GM21528 (cell line): ENCODE measurements around the gene CATSPERZ.
A peak's percentile ranks its signal among the peaks of the same experiment; 100 is the strongest.

Source experiments
- ATAC-seq: cut with Tn5 transposase; IDR thresholded peaks from one replicate; pipeline ENCODE4 v1.9.1; 2021; ENCODE audit warnings: mild to moderate bottlenecking, moderate library complexity; ENCODE audit not compliant: unreplicated experiment, low FRiP score

CATSPERZ gene

DNA sequence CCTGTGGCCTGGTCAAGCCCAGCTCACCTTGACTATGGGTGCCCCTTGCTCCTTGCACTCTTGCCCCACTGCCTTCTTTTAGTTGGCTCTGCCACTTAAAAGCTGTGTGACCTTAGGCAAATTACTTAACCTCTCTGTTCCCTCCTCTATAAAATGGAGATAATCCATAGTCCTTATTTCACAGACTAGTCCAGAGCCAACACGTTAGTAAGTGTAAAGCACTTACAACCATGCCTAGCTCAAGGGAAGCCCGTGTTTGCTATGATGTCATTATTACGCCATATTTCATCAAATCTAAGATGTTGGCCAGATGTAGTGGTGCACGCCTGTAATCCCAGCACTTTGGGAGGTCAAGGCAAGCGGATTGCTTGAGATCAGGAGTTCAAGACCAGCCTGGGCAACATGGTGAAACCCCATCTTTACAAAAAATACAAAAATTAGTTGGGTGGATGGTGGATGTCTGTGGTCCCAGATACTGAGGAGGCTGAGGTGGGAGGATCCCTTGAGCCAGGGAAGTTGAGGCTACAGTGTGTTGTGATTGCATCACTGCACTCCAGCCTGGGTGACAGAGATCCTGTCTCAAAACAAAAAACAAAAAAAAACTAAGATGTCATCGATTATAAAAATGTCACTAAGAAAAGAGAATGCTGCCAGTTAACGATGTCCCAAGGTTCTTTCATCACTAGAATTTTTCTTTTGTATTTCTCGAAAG is 37.5 kb downstream of the CATSPERZ start:
- no peak for ATAC-seq

DNA sequence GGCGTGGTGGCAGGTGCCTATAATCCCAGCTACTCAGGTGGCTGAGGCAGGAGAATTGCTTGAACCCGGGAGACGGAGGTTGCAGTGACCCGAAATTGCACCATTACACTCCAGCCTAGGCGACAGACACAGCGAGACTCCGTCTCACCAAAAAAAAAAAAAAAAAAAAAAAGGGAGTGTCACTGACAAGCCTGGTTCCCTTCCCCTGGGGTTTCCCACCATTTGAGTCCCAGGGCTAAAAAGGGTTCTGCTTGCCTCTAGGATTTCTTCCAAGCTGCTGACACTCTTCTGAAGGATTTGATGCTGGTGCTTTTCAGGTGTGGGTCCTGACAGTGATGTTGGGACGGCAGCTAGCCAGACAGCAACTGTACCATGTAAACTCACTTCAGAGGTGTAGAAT is 38.6 kb downstream of the CATSPERZ start:
- ATAC-seq = no peak

DNA sequence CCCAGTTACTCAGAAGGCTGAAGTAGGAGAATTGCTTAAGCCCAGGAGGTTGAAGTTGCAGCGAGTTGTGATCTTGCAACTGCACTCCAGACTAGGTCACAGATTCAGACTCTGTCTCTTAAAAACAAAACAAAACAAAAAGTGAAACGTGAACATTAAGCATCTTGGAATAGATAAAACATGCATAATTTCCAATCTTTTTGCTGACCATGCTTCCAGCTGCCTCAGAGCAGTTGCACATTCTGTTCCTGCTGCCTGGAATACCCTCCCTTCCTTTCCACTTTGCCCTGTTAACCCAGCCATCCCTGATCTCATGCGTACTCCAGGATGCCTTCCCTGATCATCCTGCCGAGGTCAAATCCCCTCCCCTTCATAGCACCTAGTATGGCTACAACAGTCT is 39.1 kb downstream of the CATSPERZ start:
- no peak for ATAC-seq

DNA sequence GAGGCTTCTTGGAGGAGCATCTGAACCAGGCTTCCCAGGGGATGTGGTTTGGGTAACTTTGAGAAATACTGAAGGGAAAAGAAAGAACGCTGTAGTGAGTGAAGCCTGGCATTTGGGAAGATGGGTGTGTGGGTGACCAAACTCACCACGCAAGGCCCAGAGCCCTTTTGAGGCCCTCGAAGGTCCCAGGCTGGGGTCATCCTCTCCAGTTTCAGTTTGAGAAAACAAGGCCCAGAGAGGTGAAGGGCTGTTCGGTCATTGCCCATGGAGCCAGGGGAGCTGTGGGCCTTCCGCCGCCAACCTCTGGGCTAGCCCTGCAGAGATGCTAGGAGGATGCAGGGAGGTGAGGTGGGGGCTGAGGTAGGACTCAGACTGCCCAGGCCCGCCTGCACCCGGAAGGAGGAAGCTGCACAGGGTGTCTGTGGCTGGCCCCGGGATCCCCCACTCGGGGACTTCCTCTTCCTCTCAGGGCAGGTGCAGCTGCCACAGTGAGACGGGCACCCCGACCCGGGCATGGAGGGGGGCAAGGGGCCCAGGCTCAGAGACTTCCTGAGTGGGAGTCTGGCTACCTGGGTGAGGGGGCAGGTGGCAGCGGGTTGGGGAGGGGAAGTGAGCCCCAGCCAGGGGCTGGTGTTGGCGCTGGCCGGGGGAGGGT is 39.7 kb downstream of the CATSPERZ start, which contains the start of gene CCDC88B:
TSS of gene CCDC88B (plus strand) at position 451 of the 655 bp plus-strand sequence. CDS start at position 514, 63 bp downstream.
- peak; percentile 63 for ATAC-seq

DNA sequence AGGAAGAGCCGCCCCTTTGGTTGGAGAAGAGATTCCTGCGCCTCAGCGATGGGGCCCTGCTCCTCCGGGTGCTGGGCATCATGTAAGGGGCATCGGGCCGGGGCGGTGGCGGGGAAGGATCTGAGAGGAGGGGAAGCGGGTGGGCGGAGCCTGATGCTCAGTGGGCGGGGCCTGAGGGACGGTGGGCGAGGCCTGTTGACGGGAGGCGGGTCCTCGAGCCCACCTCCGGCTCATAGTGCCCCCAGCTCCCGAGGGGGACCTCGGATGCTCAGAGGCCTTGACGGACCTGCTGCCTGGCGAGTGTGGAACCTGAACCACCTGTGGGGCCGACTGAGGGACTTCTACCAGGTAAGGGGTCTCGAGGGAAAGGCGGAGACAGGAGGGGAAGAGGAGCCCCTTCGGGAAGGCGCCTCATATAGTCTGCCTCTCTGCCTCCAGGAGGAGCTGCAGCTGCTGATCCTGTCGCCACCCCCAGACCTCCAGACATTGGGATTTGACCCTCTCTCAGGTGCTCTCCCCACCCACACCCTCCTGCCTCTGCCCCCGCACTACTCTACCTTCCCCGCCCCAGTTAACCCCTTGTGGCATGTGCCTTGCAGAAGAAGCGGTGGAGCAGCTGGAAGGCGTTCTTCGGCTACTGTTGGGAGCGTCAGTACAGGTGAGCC is 40.6 kb downstream of the CATSPERZ start:
- ATAC-seq = peak; percentile 32

DNA sequence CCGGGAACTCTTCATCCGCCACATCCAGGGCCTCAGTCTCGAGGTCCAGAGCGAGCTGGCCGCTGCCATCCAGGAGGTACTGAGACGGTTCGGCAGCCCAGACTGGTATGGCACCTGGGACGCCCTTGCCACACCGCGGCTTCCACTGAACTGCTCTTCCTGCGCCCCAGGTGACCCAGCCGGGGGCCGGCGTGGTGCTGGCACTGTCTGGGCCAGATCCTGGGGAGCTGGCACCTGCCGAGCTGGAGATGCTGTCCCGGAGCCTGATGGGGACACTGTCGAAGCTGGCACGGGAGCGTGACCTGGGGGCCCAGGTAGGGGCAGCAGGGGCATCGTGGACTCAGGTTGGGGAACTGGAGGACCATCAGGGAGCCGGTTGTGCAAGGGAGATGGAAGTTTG is 41.3 kb downstream of the CATSPERZ start:
- no peak for ATAC-seq

DNA sequence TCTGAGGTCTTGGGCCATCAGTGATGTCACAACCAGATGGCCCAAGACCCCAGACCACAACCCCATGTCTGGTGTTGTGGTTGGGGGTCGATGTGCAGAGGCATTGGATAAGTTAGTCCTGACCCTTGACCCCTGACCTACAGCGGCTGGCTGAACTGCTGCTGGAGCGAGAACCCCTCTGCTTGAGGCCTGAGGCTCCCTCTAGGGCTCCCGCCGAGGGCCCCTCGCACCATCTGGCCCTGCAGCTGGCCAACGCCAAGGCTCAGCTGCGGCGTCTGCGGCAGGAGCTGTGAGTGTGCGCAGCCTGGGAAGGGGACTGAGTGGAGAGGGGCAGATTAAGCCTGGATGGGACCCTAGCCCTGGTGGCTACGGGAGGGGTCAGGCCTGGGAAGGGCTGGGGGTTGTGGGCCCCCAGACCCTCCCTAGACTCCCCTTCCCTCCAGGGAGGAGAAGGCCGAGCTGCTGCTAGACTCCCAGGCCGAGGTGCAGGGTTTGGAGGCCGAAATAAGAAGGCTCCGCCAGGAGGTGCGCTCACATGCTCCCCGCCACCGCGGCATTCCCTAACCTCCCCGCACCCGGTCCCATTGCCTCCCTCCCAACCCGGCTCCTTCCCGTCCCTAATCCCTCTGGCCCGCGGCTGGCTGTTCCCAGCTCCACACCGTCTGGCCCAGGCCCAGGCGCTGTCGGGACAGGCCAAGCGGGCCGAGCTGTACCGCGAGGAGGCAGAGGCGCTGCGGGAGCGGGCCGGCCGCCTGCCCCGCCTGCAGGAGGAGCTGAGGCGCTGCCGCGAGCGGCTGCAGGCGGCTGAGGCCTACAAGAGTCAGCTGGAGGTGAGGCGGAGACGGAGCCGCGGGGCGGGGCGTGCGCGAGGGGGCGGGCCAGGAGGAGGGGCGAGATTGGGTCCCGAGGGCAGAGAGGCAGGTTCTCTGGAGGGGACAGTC is 42.0 kb downstream of the CATSPERZ start:
- no peak for ATAC-seq

DNA sequence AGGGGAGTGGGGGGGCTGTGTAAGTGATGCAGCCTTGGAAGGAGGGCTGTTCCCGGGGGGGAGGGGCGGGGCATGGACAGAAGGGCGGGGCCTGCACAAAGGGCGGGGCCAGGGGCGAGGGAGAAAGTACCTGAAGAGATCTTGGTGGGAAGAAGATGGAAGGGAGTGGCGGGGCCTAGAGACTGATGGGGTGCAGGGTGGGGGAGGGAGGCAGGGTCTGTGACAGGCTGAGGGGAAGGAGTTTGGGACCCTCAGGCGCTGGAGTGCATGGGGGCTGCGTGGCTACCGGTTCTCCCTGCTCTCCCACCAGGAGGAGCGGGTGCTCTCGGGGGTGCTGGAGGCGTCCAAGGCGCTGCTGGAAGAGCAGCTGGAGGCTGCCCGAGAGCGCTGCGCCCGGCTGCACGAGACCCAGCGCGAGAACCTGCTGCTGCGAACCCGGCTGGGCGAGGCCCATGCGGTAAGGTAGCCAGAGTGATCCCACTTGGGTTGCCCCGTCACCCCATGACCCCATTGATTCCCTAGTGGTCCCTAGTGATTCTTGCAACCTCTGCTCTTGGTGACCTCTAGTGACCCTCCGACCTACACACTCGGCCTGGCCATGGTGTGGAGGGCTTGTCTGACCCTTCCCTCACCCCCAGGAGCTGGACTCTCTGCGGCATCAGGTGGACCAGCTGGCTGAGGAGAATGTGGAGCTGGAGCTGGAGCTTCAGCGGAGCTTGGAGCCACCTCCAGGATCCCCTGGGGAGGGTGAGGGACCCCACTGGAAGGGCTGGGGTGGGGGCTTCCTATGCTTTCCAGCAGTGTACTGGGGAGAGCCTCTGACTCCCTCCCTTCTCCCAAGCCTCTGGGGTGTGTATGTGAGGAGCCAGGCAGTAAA is 42.9 kb downstream of the CATSPERZ start:
- no peak for ATAC-seq

DNA sequence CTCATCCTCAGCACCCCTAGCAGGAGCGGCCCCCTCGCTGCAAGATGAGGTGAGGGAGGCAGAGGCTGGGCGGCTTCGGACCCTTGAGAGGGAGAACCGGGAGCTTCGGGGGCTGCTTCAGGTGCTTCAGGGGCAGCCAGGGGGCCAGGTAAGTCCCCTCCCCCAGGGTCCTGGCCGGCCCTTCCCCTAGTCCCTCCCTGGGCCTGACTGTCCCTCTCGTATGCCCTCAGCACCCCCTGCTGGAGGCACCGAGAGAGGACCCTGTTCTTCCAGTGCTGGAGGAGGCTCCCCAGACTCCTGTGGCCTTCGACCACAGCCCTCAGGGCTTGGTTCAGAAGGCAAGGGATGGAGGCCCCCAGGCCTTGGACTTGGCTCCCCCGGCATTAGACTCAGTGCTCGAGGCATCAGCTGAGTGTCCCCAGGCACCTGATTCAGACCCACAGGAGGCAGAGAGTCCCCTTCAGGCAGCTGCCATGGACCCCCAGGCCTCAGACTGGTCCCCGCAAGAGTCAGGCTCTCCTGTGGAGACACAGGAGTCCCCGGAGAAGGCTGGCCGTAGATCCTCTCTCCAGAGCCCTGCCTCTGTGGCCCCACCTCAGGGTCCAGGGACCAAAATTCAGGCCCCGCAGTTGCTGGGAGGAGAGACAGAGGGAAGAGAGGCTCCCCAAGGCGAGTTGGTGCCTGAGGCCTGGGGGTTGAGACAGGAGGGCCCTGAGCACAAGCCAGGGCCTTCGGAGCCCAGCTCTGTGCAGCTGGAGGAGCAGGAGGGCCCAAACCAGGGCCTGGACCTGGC is 43.8 kb downstream of the CATSPERZ start:
- ATAC-seq = no peak

DNA sequence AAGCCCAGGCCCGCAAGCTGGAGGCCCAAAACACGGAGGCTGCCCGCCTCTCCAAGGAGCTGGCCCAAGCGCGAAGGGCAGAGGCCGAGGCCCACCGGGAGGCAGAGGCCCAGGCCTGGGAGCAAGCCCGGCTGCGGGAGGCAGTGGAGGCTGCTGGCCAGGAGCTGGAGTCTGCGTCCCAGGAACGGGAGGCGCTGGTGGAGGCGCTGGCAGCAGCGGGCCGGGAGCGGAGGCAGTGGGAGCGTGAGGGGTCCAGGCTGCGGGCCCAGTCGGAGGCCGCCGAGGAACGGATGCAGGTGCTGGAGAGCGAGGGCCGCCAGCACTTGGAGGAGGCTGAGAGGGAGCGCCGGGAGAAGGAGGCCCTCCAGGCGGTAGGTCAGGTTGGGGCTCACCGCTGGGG is 44.6 kb downstream of the CATSPERZ start:
- no peak for ATAC-seq

DNA sequence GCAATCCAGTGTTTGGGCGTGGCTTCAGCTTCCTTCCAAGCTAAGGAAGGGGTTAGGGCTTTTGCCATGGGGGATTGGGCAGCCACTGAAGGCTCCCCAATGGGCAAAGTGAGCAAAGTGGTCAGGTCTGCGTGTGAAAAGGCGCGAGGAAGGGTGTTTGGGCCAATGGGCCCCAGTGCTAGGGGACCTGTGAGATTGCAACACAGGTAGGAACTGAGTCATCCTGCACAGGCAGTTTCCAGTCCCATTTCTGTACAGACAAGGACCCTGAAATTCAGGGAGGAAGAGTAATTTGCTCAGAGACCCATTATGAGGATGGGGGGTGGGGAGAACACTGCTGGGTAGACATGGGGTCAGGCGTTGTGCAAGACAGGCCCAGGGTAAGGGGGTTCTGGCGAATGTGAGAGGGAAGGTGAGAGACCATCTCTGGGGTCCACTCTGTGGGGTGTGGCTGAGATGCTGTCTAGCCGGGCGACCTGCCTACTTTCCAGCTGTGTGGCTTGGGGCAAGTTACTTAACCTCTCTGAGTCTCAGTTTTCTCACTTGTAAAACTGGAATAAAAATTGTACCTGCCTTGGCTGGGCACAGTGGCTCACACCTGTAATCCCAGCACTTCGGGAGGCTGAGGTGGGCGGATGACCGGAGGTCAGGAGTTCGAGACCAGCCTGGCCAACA is 47.2 kb downstream of the CATSPERZ start:
- ATAC-seq = no peak

DNA sequence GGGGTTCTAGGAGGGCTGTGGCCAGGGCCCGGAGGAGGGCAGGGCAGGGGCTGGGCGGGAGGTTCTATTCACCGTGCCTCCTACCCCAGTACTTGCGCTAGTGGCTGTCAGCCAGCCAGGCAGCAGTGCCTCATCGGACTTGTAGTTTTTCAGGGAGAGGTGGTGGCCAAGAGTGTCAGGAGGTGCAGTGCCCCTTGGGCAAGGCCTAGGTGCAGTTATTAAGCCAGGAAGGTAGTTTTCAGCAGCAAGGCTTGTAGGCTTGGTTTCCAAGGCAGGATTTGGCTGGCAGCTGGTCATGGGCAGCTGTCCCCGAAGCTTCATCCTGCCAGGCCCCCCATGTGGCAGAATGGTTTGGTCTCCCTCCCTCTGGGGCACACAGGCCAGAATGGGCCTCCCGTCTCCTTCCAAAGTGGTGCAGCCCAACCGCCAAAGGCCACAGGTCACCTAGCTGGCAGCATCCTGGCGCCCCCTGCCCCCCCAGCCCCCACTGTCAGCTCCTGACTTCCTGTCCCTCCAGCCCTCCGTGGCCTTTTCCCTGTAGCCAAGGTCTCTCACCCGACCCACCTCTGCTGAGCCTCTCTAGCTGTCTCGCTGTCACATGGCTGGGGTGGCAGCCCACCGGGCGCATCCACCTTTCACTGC is 48.3 kb downstream of the CATSPERZ start:
- no peak for ATAC-seq

DNA sequence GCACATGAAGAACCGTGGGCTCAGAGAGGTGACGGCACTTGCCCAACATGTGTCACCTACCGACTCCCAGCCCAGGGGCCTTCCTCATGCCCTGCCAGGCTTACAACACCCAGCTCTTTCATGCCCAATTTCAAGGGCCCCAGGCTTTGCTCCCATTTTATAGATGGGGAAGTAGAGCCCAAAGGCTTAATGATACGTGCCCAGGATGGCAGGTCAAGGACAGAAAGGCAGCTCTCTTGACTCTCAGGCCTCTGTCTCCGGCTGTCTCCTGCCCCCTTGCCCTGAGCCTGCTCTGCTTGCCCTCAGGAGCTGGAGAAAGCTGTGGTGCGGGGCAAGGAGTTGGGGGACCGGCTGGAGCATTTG is 48.8 kb downstream of the CATSPERZ start:
- ATAC-seq = no peak

DNA sequence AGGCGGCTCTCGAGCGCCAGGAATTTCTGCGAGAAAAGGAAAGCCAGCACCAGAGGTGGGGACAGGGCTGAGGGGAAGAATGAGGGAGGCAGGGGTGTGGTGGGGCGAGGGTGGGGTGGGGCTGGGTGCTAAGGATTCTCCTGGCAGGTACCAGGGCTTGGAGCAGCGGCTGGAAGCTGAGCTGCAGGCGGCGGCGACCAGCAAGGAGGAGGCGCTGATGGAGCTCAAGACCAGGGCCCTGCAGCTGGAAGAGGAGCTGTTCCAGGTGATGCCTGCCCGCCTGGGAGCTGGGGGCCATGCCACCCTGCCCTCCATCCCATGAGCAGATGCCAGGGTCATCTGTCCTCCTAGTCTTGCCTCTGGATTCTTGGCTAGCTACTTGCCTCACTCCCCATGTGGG is 49.2 kb downstream of the CATSPERZ start:
- ATAC-seq = no peak

DNA sequence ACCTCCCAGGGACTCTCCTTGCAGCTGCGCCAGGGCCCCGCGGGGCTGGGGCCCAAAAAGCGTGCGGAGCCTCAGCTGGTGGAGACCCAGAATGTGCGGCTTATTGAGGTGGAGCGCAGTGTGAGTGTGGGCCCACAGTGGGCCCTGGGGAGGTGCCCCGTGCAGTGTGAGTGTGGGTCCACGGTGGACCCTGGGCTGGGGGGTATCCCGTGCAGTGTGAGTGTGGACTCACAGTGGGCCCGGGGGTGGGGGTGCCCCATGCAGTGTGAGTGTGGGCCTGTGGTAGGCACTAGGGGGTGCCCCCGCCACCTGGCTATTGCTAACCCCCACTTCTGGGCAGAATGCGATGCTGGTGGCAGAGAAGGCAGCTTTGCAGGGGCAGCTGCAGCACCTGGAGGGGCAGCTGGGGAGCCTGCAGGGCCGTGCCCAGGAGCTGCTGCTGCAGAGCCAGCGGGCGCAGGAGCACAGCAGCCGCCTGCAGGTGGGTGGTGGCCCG is 51.0 kb downstream of the CATSPERZ start:
- ATAC-seq = no peak

DNA sequence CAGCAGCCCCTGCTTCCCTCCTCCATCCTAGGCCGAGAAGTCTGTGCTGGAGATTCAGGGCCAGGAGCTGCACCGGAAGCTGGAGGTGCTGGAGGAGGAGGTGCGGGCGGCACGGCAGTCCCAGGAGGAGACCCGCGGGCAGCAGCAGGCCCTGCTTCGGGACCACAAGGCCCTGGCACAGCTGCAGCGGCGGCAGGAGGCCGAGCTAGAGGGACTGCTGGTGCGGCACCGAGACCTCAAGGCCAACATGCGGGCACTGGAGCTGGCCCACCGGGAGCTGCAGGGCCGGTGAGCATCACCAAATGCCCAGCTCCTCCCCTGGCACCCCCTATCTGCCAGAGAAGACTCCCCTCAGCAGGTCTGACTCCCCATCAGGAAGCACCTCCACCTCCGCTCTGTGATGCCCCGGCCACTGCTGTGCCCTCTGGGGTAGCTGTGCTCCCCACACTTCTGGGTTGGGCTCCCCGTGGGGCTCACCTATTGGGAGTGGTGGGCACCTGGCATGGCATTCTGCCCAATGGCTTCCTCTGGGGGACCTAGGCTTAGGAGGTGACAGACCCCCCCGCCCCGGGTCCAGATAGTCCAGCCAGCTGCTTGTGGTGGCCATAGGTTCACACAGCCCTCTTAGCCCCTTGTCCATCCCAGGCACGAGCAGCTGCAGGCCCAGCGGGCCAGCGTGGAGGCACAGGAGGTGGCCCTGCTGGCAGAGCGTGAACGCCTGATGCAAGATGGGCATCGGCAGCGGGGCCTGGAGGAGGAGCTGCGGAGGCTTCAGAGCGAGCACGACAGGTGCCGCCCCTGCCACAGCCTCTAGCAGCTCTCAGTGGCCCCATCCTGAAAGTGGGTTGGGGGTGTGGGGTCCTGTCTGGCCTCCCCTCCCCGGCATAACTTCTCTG is 52.2 kb downstream of the CATSPERZ start:
- ATAC-seq = no peak
